DMS 273 (cell line): ENCODE measurements around the gene TNFSF12.

Experiments
- DNase-seq: peaks from one replicate; lab custom pipeline; 2025; ENCODE audit not compliant: unreplicated experiment; lab: John Stamatoyannopoulos, UW

The TNFSF12 gene

DNA sequence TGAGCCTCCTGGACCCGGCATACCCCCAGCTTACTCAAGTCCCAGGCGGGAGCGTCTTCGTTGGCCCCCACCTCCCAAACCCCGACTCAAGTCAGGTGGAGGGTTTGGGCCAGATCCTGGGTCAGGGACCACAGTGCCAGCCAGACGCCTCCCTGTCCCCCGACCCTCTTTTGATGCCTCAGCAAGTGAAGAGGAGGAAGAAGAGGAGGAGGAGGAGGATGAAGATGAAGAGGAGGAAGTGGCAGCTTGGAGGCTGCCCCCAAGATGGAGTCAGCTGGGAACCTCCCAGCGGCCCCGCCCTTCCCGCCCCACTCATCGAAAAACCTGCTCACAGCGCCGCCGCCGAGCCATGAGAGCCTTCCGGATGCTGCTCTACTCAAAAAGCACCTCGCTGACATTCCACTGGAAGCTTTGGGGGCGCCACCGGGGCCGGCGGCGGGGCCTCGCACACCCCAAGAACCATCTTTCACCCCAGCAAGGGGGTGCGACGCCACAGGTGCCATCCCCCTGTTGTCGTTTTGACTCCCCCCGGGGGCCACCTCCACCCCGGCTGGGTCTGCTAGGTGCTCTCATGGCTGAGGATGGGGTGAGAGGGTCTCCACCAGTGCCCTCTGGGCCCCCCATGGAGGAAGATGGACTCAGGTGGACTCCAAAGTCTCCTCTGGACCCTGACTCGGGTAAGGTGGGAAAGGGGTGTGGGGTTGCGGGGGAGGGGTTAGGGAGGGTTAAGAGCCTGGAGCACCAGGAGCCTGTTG, 14.4 kb downstream of the TNFSF12 start:
- DNase-seq = no peak

DNA sequence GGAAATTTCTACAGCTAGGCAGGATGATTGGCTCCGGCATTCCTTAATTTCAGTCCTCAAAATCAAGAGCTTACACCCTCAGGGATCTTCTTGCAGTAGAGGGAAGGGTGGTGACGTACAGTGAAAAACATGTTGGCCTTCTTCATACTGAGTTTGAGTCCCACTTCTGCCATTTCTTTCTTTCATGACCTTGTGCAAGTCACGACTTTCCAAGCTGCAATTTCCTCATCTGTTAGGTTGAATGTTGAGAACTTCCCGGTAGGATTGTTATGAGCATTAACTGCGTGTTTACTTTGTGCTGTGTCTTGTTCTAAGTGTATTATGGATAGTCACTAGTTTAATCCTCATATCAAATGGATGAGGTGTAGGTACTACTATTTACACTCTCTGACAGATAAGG, 20.7 kb downstream of the TNFSF12 start:
- DNase-seq = no peak

DNA sequence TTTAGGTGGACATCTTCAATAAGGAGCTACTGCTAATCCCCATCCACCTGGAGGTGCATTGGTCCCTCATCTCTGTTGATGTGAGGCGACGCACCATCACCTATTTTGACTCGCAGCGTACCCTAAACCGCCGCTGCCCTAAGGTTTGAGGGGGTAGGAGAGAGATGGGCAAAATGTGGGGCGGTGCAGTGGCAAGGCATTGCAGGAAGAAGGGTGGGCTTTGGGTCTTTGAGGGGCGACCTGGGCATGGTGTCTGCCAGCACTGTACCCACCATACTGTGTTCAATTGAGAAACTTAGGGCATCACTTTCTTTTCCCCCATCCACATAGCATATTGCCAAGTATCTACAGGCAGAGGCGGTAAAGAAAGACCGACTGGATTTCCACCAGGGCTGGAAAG, 21.5 kb downstream of the TNFSF12 start:
- DNase-seq = no peak

DNA sequence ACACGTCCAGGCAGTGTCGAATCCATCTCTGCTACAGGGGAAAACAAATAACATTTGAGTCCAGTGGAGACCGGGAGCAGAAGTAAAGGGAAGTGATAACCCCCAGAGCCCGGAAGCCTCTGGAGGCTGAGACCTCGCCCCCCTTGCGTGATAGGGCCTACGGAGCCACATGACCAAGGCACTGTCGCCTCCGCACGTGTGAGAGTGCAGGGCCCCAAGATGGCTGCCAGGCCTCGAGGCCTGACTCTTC, 23.4 kb downstream of the TNFSF12 start:
- DNase-seq = no peak

DNA sequence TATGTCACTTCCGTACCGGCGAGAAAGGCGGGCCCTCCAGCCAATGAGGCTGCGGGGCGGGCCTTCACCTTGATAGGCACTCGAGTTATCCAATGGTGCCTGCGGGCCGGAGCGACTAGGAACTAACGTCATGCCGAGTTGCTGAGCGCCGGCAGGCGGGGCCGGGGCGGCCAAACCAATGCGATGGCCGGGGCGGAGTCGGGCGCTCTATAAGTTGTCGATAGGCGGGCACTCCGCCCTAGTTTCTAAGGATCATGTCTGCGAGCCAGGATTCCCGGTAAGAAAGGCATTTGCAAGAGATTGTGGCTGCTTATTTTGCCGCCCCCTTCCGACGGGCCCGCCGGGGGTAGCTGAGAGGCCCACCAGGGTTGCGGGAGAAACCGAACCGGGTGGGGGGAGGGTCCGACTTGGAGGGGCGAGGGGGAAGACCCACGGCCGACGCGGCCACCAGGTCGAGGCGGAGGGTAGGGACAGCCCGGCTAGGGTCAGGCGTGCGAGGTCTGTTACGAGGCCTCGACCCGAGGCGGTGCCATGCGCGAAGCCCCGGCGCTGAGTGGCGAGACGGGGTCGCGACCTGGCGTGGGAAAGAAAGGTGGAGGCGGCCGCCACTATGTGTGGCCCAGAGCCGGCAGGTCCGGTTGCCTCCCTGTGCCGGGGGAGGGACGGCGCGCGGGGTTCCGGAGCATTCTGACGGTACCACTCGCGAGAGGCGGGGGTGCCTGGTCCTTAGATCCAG, 23.9 kb downstream of the TNFSF12 start:
- peak; percentile 99 for DNase-seq

DNA sequence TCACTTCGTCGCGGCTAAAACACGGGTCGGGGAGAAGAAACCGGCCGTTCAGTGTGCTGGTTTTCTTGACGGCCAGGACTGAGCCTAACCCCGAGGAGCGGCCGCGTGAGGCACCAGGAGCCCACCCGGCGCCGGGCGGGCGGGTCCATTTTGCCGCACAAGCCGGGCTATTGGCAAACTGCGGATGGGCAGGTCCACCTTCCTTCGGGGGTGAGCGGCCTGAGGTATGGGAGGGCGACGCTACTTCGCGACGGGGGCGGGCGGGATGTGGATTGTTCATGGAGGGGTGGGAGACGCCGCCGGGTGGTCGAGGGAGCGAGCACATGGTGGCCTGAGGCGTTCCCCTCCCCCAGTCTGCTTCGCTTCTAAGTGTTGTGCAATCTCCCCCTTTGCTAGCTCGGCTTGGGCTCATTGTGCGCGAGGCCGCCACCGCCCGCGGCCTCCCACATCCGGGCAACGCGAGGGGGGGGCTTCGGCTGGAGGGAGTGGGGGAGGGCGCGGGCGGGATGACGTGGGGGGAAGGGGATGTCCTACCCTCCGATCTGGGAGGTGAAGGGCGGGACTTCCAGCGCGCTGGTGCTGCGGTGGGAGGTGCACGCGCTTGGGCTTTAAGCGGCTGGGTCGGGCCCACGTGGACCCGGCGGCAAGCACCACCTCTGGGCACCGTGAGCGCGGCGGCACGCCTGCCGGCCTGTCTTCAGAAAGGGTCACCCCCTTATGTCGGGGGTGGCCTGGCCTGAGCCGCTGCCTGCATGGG, 24.6 kb downstream of the TNFSF12 start:
- DNase-seq = peak; percentile 87

DNA sequence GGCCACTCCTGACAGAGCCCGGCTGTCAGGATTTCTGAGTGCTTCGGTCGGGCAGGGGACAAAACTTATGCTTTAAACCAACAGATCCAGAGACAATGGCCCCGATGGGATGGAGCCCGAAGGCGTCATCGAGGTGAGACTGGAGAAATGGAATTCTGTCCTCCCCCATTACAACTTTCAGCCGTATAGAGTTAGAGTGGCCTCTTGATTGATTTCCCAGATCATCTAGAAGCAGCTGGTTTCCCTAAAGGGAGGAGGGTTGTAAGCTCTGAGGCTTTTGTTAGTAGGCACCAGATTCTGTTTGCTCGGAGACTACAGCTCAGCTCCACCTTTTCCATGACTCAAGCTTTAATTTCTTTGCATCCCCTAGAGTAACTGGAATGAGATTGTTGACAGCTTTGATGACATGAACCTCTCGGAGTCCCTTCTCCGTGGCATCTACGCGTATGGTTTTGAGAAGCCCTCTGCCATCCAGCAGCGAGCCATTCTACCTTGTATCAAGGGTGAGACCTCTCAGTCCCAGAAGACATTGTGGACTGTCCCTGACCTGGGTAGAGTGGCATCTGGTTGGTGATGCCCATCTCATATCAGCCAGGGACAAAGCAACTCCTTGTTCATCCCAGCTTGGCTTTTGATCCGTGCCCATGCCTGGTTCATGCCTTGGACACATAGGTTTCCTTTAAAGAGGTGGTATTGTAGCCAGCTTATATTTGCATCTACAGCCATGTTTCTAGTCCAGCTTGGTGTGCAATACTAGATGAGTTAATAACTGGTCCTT, 25.5 kb downstream of the TNFSF12 start:
- DNase-seq = no peak

DNA sequence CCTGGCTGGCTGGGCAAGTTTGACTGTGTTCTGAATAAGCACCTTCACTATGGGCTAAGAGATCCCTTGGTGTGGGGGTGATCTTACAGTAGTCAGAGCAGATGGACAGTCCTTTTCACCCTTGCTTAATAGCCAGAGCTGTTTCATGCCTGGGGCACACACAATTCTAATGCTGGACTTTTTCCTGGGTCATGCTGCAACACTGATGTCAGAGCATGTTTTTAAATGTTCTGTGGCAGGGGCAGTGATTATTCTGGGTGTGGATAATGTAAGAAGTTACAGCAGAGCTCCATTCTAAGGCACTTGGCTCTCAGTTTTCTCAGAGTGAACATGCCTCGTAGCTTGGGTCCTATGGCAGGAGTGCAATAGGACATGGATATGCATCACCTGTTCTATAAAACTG, 26.6 kb downstream of the TNFSF12 start:
- no peak for DNase-seq

DNA sequence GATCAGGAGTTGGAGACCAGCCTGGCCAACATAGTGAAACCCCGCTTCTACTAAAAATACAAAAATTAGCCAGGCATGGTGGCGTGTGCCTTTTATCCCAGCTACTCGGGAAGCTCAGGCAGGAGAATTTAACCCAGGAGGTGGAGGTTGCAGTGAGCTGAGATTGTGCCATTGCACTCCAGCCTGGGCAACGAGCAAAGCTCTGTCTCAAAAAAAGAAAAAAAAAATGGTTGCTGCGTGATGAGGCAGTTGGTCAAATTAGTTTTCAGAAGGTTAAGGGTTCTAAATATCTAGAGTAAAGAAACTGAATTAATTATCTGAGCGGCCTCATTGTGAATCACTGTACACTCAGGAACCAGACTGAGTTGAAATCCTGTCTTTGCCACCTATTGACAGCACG, 27.1 kb downstream of the TNFSF12 start:
- DNase-seq = no peak

DNA sequence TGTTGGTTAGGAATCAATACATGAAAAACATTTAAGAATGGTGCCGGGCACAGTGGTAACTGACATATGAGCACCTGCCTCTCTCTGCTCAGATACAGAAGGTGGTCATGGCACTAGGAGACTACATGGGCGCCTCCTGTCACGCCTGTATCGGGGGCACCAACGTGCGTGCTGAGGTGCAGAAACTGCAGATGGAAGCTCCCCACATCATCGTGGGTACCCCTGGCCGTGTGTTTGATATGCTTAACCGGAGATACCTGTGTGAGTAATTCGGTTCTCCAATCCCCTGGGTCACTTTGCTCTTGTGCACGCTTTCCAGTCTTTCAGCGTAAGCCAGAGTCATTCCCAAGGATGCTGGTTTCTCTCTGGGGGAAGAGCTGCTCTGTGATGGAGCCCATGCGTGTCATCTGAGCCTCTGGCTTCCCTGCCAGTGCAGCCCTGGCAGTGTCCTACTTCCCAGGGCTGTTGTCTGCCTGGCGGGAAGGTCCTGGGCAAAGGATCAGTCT, 27.6 kb downstream of the TNFSF12 start:
- peak; percentile 33 for DNase-seq

DNA sequence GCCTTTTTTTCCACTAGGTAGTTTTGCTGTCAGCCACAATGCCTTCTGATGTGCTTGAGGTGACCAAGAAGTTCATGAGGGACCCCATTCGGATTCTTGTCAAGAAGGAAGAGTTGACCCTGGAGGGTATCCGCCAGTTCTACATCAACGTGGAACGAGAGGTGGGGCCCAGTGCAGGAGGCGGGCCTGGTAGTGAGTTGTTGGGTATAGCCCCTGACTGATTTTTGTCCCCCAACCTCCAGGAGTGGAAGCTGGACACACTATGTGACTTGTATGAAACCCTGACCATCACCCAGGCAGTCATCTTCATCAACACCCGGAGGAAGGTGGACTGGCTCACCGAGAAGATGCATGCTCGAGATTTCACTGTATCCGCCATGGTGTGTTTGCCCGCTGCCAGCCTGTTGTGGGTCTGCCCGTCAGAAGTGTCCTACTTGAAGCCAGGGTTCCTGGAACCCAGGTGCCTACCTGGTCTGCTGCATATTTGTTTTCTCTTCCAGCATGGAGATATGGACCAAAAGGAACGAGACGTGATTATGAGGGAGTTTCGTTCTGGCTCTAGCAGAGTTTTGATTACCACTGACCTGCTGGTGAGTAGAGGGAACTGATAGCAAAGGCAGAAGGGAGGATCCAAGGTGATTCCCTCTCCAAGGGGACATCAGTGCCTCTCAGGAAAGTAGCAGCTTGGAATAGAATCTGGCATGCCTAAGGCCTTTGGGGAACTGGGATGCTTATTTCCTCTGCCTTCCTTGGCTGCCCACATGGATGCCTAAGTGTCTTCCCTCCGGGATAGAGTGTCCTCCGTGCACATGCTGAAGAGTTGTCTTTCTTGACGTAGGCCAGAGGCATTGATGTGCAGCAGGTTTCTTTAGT, 28.7 kb downstream of the TNFSF12 start:
- peak; percentile 28 for DNase-seq

DNA sequence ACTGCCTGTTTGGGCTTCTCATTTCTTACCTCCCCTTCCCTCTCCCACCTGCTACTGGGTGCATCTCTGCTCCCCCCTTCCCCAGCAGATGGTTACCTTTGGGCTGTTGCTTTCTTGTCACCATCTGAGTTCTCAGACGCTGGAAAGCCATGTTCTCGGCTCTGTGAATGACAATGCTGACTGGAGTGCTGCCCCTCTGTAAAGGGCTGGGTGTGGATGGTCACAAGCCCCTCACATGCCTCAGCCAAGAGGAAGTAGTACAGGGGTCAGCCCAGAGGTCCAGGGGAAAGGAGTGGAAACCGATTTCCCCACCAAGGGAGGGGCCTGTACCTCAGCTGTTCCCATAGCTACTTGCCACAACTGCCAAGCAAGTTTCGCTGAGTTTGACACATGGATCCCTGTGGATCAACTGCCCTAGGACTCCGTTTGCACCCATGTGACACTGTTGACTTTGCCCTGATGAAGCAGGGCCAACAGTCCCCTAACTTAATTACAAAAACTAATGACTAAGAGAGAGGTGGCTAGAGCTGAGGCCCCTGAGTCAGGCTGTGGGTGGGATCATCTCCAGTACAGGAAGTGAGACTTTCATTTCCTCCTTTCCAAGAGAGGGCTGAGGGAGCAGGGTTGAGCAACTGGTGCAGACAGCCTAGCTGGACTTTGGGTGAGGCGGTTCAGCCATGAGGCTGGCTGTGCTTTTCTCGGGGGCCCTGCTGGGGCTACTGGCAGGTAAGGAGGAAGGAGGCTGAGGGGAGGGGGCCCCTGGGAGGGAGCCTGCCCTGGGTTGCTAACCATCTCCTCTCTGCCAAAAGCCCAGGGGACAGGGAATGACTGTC, 30.4 kb downstream of the TNFSF12 start, which contains the start of gene CD68:
Gene CD68 (plus strand): TSS at position 638 of the 833 bp plus-strand sequence. CDS start 40 bp downstream, at position 678.
- peak; percentile 83 for DNase-seq

DNA sequence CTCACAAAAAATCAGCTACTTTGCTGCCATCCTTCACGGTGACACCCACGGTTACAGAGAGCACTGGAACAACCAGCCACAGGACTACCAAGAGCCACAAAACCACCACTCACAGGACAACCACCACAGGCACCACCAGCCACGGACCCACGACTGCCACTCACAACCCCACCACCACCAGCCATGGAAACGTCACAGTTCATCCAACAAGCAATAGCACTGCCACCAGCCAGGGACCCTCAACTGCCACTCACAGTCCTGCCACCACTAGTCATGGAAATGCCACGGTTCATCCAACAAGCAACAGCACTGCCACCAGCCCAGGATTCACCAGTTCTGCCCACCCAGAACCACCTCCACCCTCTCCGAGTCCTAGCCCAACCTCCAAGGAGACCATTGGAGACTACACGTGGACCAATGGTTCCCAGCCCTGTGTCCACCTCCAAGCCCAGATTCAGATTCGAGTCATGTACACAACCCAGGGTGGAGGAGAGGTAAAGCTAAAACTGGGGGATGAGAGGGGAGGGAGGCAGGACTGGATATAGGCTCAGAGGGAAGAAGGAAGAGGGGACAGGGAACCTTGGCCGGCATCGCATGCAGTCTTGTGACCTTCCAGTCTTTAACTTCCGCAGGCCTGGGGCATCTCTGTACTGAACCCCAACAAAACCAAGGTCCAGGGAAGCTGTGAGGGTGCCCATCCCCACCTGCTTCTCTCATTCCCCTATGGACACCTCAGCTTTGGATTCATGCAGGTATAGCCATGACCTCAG, 31.2 kb downstream of the TNFSF12 start:
- DNase-seq = peak; percentile 73

DNA sequence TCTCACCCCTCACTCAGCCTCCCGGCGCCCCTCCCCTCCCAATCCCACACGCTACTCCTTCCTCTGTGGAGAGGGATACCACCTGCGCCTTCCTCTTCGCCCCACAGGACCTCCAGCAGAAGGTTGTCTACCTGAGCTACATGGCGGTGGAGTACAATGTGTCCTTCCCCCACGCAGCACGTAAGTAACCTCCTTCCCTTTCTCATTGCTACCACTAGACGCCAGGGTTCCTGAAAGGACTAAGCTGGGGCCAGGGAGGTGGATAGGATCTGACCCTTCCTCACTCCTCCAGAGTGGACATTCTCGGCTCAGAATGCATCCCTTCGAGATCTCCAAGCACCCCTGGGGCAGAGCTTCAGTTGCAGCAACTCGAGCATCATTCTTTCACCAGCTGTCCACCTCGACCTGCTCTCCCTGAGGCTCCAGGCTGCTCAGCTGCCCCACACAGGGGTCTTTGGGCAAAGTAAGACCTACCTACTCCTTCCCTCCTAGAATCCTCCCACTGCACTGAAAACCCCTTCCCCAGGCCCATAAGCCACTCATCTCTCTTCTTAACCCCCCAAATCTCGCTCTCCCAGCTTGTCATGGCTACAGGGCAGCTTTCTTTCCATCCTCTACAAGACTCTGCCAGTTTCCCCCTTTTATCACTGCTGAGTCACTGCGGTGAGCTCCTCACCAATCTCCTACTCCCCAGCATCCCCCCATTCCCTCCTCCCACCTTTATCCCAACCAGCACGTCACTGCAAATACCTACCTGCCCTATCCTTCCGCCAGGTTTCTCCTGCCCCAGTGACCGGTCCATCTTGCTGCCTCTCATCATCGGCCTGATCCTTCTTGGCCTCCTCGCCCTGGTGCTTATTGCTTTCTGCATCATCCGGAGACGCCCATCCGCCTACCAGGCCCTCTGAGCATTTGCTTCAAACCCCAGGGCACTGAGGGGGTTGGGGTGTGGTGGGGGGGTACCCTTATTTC, 32.0 kb downstream of the TNFSF12 start:
- no peak for DNase-seq

DNA sequence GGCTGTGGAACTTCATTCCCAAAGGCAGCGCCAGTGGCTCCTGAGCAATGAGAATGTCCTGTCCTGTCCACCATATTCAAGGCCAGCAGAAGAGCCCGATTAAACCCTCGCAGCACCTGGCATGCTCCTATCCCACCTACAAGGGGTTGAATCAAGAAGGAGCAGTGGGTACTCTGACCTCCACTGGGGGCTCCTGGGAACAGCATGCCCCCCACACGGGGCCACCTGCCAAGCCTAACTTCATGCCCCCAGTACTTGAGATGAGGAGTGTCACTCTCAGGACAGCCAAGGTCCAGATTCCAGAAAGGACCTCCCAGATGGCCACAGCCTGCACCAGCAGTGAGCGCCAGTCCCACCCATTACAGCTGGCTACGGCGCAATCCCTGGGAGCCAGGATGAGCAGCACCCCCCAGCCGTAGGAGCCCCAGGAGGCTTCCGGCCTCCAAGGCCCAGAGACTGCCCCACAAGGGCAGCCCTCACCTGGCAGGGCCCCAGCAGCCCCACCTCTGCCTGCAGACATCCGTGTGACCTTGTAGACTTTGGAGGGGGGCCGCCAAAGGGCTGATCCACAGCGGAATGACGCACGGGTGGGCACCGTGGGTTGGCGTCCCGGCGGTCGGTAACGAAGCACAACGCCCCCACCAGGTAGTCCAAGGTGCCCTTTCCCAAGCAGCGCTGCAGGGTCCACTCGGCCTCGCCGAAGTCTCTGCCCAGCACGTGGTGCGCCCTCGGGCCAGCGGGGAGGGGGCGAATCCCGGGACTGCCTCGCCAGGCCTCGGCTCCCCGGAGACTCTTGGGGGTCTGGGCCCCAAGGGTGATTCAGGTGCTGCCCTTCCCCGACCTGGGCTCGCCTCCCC, 33.8 kb downstream of the TNFSF12 start:
- DNase-seq = no peak
